ENCODE measurements around the gene CCDC150. TPM values are rescaled to one million over a fixed set of nuclear protein-coding genes. Genes with fewer than 3 reads are reported as not detected.

CCDC150 gene
- total RNA-seq, 1 experiment from 2014 or later, result 19.0 TPM

DNA sequence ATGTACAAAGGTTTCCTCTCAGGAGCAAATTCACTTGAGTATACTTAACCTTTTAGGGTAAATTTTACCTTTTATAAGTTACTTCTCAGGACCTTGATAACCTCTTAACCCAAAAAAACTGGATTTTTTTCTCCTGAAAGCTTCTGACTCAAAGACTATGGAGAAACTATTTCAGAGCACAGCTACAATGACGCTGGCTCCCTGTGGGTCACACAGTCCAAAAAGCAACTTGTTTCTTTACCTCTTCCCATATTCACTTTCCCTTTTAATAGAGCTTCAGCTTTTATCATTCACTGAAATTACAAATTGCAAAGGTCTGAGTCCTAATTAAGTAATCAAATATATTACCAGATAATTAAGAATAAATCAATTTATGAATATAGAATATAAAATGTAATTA, 127.6 kb downstream of the CCDC150 start:
- H3K27me3 ChIP-seq (ENCODE audit: control insufficient read depth, insufficient read depth, low read length), result no peaks in the 10 kb centered on the region
- in situ Hi-C loops (cut with HindIII; ENCODE audit: low pct_unique_long_range_greater_than_20kb, low sequenced_read_pairs) (no loop called here), intact Hi-C loops (cut with micrococcal nuclease; ENCODE audit: unreplicated experiment) (loop anchor here (10.0 kb wide), 1 partner anchor 472 kb away; no protein-coding TSS in a partner anchor)
- no peak overlapping the region for H3K27ac ChIP-seq (ENCODE audit: low read length)
- H3K9me3 ChIP-seq (ENCODE audit: control insufficient read depth, insufficient read depth, low read depth, low read length), result no peaks in the 10 kb centered on the region
- H3K4me3 ChIP-seq (ENCODE audit: low read depth in 2 of 2, low read length in 2 of 2), result no peak overlapping the region
- CTCF ChIA-PET, result no interaction called here
- DNase-seq (ENCODE audit: low read depth, low spot score), result no peak
- H3K36me3 ChIP-seq (ENCODE audit: control insufficient read depth, insufficient read depth, low read length), result peaks cover 46% of the 10 kb centered on the region
- BruUV-seq (replicated peaks), result no TSS peak
- TF ChIP-seq SIN3A (IDR thresholded peaks at IDR 0.05; ENCODE audit: borderline replicate concordance, insufficient read depth, low read depth, low read length) (no peak), TCF7L2 (IDR thresholded peaks at IDR 0.05; ENCODE audit: low read depth, low read length) (no peak), POLR2AphosphoS5 (IDR thresholded peaks at IDR 0.05; ENCODE audit: low read depth, low read length) (no peak)
- TF ChIP-seq, protein P1, sequence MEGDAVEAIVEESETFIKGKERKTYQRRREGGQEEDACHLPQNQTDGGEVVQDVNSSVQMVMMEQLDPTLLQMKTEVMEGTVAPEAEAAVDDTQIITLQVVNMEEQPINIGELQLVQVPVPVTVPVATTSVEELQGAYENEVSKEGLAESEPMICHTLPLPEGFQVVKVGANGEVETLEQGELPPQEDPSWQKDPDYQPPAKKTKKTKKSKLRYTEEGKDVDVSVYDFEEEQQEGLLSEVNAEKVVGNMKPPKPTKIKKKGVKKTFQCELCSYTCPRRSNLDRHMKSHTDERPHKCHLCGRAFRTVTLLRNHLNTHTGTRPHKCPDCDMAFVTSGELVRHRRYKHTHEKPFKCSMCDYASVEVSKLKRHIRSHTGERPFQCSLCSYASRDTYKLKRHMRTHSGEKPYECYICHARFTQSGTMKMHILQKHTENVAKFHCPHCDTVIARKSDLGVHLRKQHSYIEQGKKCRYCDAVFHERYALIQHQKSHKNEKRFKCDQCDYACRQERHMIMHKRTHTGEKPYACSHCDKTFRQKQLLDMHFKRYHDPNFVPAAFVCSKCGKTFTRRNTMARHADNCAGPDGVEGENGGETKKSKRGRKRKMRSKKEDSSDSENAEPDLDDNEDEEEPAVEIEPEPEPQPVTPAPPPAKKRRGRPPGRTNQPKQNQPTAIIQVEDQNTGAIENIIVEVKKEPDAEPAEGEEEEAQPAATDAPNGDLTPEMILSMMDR (IDR thresholded peaks at IDR 0.05), result no peak
- TF ChIP-seq, protein P2, sequence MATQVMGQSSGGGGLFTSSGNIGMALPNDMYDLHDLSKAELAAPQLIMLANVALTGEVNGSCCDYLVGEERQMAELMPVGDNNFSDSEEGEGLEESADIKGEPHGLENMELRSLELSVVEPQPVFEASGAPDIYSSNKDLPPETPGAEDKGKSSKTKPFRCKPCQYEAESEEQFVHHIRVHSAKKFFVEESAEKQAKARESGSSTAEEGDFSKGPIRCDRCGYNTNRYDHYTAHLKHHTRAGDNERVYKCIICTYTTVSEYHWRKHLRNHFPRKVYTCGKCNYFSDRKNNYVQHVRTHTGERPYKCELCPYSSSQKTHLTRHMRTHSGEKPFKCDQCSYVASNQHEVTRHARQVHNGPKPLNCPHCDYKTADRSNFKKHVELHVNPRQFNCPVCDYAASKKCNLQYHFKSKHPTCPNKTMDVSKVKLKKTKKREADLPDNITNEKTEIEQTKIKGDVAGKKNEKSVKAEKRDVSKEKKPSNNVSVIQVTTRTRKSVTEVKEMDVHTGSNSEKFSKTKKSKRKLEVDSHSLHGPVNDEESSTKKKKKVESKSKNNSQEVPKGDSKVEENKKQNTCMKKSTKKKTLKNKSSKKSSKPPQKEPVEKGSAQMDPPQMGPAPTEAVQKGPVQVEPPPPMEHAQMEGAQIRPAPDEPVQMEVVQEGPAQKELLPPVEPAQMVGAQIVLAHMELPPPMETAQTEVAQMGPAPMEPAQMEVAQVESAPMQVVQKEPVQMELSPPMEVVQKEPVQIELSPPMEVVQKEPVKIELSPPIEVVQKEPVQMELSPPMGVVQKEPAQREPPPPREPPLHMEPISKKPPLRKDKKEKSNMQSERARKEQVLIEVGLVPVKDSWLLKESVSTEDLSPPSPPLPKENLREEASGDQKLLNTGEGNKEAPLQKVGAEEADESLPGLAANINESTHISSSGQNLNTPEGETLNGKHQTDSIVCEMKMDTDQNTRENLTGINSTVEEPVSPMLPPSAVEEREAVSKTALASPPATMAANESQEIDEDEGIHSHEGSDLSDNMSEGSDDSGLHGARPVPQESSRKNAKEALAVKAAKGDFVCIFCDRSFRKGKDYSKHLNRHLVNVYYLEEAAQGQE (IDR thresholded peaks at IDR 0.05; ENCODE audit: insufficient read depth in 1 of 2, low read depth in 2 of 2, low read length in 1 of 2), result no peak
- POLR2A ChIA-PET, result no interaction called here
- no peaks in the 10 kb centered on the region for H3K4me1 ChIP-seq (ENCODE audit: control insufficient read depth, insufficient read depth, low read length)
- ATAC-seq, result no peak

Other genes starting within 250 kb of the CCDC150 start
- 11.1 TPM for gene HECW2, start 46.2 kb upstream of the CCDC150 start, total RNA-seq (2021; ENCODE audit: unreplicated experiment)
- 54.4 TPM for gene GTF3C3, start 160.0 kb downstream of the CCDC150 start, total RNA-seq (2021; ENCODE audit: unreplicated experiment)
- 0.33 TPM for gene C2orf66, start 169.6 kb downstream of the CCDC150 start, total RNA-seq (2021; ENCODE audit: unreplicated experiment)

Data from Panc1 (cell line).